Erythroblast (primary cell): ENCODE results near the gene SMARCD3.
A peak's percentile ranks its signal among the peaks of the same experiment; 100 is the strongest.

Experiments used
- DNase-seq, 2 experiments: peaks; one replicate each; lab custom pipeline; 2025; lab: John Stamatoyannopoulos, UW
- GATA1 ChIP-seq: IDR thresholded peaks from 2 replicates; pipeline ENCODE4 v1.6.1; 2011; ENCODE audit warnings: low read depth, mild to moderate bottlenecking, control low read depth, low read length, moderate library complexity
- POLR2A ChIP-seq: IDR thresholded peaks from 2 replicates; pipeline ENCODE4 v1.6.1; 2011; ENCODE audit warnings: mild to moderate bottlenecking, low read length

The SMARCD3 gene

GRCh38 chr7:151276666-151277590, 28.4 kb upstream of the SMARCD3 start:
- DNase-seq = peak in 1 of 2 experiments; percentile 25
- TF ChIP-seq GATA1 (no peak), POLR2A (no peak)

DNA sequence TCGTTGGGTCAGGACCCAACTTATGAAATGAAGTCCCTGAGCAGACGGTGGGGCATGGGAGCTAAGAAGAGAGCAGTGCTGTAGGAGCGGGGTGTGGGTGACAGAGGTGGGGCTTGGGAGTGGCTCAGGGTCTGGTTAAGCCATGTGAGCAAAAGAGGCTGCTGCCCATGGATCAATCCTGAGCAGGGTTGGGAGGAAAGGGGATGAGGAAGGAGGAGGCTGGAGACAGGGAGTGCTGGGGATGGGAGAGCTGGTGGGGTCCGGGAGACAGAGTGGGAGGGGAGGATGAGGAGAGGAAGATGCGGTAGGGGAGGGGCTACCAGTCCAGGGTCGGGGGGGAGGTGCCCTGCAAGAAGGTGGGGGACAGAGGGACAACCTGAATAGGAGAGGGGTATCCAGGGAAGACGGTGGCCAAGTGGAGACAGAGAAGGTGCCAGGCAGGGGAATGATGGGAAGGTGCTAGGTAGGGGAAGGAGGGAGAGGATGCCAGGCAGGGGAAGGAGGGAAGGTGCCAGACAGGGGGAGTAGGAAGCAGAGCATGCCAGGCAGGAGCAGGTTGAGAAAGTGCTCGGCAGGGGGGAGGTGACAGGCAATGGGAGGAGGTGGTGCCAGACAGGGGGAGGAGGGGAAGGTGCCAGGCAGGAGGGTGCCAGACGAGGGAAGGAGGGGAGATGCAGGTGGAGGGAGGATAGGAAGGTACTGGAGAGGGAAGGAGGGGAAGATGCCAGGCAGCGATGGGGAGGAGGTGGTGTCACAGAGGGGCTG, 27.5 kb upstream of the SMARCD3 start:
- no peak for DNase-seq
- TF ChIP-seq GATA1 (no peak), POLR2A (no peak)

- TF ChIP-seq GATA1 (no peak), POLR2A (no peak)
- no peak for DNase-seq
These were observed 26.7 kb upstream of the SMARCD3 start for GRCh38 chr7:151274936-151275812.

DNA sequence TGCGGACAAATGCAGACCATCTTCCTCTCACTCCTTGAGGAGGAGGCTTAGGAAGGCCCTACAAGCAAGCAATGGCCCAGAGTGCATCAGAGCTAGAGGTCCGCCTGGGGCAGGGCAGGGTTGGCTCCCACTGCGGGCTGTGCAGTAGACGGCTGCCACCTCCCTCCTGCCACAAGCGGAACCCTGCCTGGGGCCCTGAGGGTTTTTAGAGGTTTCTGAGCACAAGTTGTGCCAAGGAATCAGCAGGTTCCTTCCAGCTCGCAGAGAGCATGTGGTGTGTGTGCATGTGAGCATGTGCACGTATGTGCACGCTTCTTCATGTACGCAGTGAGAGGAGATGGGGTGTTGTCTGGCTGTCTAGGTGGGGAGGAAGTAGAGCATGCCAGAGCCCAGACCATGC, 25.9 kb upstream of the SMARCD3 start:
- no peak for TF ChIP-seq POLR2A
- no peak for TF ChIP-seq GATA1
- DNase-seq = no peak

DNA sequence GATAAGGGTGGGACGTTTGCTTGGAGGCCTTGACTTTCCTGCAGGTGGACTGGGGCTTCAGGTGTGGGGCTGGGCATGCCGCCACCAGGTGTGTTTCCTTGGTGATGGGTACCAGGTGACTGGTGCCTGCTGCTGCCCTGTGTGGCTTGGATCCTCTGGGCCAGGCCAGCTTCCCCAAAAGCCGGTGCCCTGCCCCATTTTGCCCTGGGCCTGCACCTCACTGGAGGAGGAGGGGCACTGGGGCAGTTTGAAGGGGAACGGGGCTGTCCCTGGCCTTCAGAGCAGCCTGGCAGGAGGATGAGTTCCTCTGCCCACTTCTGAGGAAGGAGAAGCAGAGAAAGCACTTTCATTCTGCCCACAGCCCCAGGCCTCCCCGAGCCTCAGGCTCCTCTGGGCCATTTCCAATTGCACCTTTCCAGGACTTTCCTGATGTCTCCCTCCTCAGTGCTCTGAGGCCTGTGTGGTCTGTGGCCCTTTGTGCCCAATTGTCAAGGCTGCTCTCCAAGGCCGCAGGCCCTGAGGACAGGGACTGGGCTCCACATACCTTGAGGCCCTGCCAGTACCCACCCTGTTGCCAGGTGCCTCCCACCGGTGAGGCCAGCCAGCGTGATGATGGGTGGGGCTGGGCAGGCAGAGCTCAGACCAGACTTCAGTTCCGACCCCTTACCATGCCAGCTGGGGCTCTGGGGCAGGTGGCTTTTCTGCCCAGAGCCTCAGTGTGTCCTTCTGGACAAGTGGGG, 25.3 kb upstream of the SMARCD3 start:
- TF ChIP-seq GATA1 (no peak), POLR2A (no peak)
- no peak for DNase-seq

- no peak for DNase-seq
- TF ChIP-seq POLR2A = no peak
- TF ChIP-seq GATA1 = no peak
These were observed 24.4 kb upstream of the SMARCD3 start for GRCh38 chr7:151272877-151273276.

DNA sequence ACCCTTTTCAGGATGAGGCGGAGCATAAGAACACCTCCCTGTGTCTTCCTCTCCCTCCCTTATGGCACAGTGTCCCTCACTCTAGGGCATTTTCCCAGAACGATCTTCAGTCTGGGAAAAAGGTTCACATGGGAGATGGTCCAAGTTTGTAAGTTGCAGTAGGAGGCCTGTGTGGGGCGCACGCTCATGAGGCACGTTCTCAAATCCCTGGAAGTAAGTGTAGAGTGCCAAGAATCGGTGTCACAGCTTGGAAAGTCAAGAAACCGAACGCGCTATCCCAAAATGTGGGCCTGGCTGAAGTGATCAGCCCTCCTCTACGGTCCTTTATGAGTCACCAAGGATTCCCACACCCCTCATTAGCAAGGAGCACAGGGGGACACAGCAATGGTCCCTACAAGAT, 23.9 kb upstream of the SMARCD3 start:
- TF ChIP-seq POLR2A = no peak
- DNase-seq = no peak

GRCh38 chr7:151271699-151272355, 23.3 kb upstream of the SMARCD3 start:
- peak; percentile 7 to 13 for DNase-seq
- TF ChIP-seq POLR2A (no peak), GATA1 (no peak)

DNA sequence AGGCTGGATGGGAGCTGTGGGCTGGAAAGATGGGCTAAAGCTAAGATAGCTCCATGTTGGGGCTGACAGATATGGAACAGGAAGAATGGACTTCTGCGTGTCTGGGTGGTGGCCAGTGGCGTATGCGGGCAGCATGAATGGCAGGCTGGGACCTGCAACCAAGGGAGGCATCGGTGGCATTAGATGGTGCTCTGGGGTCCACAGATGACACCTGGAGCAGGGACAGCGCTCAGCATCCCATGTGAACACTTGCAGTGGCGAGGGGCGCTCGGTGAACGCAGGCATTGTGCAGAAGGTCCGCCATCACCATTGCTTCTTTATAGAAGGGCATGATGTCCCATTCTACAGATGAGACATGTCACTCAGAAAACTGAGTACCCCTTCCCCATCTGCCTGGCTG, 21.0 kb upstream of the SMARCD3 start:
- no peak for DNase-seq
- TF ChIP-seq POLR2A (no peak), GATA1 (no peak)

- no peak for TF ChIP-seq POLR2A
- TF ChIP-seq GATA1 = no peak
- no peak for DNase-seq
These were observed 16.9 kb upstream of the SMARCD3 start for GRCh38 chr7:151265351-151265931.

DNA sequence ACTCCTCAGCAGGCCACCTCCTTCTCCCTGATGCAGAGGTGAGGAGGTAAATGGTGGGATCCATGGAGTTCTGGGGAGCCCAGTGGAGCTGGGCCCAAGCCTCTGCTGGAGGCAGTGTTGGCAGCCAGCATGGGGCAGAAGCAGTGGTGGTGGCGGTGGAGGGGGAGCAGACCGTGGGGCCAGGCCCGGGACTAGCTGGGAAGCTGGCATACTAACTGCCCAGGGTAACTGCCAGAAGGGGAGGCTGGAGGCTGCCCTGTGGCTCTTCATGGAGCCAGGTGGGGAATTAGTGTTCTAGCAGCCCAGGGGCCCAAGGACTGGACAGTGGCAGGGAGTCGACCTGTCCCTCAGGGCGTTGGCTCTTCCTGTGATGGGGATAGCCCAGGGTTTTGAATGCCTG, 16.1 kb upstream of the SMARCD3 start:
- TF ChIP-seq GATA1 (no peak), POLR2A (no peak)
- DNase-seq = no peak

DNA sequence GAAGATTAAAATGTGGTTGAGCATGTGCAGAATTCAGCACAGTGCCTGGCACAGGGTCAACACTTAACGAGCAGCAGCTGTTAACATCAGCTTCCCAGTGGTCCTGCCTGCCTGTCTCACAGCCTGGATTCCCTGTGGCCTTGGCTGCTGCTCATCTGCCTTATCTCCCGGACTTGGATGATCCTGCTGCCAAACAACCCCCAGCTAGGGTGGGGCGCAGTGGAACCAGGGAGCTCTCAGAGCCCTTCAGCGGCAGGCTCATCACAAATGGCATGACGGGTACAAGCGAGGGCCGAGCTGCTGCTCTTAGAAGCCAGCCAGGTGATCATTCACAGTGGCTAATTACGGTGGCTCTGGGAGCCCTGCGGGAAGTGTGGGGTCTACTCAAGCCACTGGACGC, 13.0 kb upstream of the SMARCD3 start:
- TF ChIP-seq POLR2A (no peak), GATA1 (no peak)
- no peak for DNase-seq
